Measurements from ENCODE around the gene MIAT.

DNA sequence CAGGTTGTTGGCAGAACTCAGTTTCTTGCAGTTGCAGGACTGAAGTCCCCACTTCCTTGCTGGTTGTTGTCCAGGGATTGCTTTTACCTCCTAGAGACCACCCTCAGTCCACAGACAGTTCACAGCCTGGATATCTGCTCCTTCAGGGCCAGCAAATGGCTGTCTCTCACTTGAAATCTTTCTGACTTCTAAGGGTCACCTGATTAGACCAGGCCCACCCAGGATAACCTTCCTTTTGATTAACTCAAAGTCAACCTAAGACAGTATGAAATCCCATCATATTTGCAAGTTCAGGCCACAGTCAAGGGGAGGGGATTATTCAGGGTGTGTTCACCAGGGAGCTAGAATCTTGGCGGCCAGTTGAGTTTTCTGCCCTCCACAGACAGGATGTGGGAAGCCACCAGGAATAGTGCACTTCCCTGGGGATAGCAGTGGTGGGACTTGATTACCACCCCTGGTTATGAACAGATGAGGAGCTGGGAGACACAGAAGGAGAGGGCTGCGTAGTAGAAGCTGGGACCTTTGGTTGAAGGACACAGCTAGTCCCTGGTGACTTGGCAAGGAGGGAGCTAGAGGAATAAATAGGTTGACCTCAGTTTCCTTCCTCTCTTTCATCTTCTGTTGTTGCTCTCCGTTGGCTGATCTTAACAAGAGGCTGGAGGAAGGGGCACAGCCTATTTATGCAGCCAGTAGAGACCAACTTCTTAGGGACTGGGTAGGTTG lies 33.4 kb downstream of the MIAT start:
- no peak for TF ChIP-seq CTCF (IDR thresholded peaks at IDR 0.05)
- TF ChIP-seq POLR2A (IDR thresholded peaks at IDR 0.05) = no peak

Measured in adrenal gland (tissue), 5 donors.